NCI-H2196 treated with DMSO at 0.1 percent for 48 hours (cell line): ENCODE results near the gene PDIA2.
A peak's percentile ranks its signal among the peaks of the same experiment; 100 is the strongest.

ENCODE experiments used
- DNase-seq: peaks from one replicate; lab custom pipeline; 2025; ENCODE audit not compliant: unreplicated experiment; lab: John Stamatoyannopoulos, UW

The PDIA2 gene

DNA sequence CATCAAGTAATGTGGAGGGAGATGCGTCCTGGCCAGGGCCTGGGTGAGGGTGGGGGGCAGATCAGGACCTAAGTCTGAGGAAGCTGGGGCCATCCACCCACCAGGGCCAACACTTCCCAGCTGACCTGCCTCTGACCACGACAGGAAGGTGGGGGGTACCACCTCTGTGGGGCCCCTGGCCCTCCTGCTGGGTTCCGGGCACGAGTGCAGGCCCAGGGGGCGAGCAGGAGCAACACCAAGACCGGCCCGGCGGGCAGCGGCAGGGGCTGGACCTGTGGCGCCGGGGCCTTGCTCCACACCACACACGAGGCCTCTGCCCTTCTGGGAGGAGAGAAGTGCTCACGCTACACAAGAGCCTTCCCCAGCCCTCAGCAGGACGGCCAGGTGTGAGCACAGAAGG is 13.3 kb downstream of the PDIA2 start:
- no peak for DNase-seq

DNA sequence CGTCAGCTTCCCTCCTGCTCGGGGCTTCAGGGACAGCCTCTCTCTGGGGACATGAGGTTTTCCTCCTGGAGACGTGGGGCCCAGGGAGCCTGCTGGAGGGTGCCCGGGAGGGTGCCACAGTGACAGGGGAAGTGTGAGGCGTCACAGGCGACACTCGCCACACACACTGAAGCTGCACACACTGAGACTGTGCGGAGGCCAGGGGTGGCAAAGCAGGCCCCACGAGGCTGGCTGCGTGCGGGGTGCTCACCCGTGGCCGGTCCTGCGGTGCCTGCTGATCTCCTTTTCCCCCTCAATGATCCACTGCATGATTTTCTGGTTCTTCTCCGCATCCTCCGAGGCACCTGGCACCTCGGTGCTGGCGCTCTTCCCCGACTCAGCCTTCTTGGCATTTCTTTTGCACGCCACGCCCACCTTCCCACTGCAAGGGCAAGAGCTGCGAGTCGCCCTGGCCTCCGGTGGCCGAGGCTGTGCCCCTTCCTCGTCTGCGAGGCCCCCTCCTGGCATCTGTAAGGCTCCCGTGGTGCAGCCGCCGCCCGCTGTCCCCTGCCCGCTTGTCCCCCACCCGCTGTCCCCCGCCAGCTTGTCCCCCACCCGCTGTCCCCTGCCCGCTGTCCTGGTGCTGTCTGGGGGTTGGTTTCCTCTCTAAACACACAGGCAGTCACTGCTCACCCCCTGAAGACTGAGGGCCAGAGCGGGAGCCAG is 14.0 kb downstream of the PDIA2 start:
- DNase-seq: no peak

DNA sequence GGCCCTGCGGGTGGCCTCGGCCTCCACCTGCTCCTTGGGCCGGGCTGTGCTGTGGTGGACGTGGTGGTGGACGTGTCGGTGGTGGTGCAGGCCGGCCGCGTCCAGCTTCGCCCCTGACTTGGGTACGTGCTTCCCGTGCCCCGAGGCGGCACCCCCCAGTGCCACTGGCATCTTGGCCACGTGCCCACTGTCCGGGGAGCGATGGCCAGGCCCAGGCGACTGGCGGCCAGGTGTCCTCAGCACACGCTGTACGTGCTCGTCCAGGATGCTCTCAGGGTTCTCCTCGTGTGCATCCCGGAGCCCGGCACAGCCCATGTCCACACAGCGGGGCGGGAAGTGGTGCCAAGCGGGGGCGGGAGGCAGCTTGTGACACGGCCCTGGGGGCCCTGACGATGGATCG is 14.9 kb downstream of the PDIA2 start:
- no peak for DNase-seq

DNA sequence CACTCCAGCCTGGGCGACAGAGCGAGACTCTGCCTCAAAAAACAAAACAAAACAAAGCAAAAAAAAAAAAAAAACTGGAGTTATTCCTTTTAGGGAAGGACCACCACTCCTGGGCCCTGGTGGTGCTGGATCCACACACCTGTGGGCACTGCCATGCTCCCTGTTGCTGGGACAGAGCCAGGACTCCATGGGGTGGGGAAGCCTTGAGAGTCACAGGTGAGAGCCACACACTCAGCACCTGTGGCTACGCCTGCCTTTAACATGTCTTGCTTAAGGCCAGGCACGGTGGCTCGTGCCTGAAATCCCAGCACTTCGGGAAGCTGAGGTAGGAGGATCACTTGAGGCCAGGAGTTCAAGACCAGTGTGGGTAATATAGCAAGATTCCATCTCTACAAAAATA is 18.3 kb downstream of the PDIA2 start:
- DNase-seq: no peak

DNA sequence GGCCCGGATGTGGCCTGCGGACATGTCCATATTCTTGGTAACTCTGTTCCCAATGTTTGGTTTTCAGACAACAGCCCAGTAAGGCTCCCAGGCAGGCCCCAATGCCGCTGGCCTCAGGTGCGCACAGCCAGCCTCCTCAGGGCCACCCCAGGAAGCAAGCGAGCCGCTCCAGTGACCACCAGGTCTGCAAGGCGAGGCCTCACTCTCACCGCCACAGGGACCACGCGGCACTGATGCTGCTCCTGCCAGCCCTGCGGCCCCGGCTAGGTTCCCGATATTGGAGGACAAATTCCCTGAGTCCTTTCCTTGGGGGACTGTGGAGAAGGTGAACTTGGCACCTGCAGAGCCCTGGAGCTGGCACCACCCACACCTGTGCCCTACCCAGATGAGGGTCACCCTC is 19.0 kb downstream of the PDIA2 start:
- DNase-seq: no peak

DNA sequence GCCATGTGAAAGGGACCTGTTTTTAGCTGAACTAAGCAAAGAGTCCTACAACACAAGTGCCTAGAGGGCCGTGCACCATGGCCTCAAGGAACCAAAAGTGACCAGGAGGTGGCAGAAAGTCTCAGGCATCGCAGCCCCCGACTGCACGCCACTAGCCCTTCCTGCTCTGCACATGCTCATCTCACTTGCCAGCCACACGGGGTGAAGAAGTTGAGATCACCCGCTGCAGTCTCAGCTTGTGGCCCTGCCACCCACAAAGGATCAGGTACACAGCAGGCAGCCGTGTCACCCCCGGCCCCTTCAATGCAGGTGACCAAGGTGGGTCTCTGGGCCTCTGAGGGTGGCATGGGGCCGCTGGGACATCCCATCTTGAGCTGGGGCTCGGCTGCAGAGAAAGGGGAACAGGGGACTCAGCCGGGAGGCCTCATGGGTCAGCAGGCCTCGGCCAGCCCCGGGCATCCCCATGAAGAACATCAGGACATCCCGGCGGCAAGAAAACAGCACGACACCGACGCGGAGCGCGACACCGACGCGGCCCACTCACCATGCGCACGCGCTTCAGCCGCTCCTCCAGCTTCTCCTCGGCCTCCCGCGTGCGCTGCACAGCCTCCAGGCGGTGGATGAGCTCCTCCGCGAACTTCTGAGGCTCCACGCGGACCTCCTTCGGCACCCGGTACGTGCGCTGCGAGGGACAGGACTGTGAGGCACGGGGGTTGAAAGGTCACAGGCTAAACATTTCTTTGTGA is 21.0 kb downstream of the PDIA2 start:
- no peak for DNase-seq

DNA sequence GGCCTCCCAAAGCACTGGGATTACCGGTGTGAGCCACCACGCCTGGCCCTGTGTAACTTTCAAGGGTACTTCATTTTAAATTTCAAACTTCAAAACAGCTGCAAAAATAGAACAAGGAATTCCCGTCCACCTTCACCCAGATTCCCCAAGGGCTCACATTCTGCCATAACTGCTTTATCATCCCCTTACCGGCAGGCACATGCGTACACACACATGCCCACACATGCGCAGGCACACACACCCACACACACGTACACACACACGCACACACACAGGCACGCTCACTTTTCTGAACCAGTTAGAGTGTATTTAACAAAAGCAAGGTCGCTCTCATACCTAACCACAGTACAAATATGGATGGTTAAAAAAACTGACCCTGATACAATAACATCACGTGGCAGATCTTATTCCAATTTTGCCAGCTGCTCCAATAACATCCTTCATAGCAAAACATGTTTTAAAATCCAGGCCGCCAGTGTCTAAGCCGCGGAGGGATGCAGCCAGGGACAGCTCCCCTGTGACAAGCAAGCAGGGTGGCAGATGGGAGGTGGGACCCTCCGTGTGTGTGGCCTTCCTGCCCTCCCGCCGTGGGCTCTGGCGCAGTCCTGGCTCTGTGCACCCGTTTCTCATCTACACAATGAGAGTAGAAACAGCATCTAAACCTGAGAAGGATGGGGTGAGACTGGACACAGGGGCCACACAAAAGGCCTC is 23.1 kb downstream of the PDIA2 start:
- no peak for DNase-seq

GRCh38 chr16:306911-307370 is 24.0 kb downstream of the PDIA2 start:
- no peak for DNase-seq

DNA sequence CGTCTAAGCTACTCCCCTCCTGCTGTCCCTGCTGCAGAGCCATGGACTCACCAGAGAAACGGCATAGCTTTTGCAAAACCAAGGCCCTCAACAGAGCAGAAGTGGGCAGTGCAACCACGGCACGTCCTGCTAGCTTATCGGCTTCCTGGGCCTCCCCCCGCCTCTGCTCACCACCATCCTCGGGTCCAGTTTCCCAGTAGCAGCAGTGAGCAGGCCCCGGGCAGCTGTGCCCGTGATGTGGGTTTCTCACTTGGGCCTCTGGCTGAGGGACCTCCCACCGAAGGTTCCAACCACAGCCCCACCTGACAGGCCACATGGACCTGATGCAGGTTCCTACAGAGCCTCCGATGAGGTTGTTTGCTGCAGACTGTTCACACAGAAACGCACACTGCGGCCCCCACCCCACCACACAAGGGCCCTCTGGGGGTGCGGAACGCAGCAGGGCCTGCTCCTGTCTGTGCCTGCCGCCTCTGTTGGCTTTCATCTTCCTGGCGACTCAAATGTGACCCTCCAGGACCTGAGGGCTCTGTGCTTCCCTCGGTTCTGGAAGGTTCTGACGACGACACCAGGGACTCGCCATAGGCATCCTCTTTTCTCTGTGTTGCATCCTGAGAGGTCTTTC is 24.8 kb downstream of the PDIA2 start:
- no peak for DNase-seq

DNA sequence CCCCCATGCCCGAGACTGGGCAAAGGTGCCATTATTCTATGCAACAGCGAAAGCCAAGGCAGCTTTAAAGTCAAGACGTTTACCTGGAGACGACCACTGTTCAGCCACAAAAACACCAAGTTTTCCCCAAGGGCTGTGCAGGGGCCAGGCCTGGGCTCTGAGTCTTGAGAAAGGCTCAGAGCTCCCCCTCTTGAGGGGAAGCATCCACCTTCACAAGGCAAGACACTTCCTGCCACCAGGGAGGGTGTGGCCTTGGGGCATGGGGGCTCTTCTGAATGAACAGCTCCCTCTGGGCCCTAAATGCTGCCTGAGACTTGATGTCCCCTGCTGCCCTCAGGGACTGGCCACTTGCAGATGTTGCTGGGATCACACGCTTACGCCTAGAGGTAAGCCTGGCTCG is 26.5 kb downstream of the PDIA2 start:
- DNase-seq: no peak

DNA sequence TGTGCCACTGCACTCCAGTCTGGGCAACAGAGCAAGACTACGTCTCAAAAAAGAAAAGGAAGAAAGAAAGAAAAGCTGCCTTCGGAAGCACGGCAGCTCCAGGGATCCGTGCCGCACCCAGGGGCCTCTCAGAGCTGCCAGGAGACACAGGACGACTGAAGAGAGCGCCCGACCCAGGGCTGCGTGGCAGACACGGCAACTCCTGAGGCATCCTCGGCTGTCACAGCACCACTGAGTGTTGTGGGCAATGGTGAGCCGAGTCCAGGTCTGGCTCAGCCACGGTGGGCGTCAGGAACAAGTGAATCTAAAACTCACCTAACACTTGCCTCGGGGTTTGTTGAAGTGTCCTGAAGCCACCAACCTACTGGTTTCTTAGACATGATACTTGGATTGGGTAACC is 28.8 kb downstream of the PDIA2 start:
- no peak for DNase-seq

DNA sequence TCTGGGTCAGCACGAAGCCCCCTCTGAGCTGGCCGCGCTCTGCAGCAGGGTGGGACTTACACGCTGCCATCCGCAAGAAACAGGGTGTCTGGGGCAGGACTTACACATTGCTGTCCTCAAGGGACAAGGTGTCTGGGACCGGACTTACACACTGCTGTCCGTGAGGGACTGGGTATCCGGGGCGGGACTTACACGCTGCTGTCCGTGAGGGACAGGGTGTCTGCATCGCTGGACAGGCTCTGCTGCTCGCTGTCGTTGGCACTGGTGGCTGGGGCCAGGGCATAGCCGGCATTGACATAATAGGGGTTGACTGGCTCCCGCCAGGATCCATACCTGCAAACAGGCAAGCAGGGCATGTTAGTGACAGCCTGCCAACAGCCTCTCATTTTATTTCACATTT is 31.4 kb downstream of the PDIA2 start:
- no peak for DNase-seq

DNA sequence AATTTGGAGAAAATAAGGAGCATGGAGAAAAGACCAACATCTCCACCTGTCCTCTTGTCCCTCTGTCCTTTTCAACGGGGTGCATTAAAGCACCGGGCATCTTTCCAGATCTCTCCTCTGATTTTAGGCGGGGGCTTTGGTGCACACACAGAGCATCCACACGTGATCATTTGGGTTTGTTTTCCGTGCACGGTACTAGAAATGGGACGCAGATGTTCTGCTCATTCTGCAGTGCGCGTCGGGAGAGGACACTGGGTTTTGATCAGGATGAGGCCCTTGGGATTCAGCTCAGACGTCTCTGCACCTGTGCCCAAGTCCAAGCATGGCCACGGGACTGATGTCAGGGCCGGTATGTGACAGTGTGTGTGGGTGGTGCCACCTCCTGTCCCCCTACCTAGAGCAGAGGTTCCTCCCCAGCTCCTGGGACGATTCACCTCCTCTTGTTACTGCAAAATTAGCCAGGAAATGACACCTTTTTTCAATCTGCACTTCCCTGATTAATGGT is 31.9 kb downstream of the PDIA2 start:
- no peak for DNase-seq

DNA sequence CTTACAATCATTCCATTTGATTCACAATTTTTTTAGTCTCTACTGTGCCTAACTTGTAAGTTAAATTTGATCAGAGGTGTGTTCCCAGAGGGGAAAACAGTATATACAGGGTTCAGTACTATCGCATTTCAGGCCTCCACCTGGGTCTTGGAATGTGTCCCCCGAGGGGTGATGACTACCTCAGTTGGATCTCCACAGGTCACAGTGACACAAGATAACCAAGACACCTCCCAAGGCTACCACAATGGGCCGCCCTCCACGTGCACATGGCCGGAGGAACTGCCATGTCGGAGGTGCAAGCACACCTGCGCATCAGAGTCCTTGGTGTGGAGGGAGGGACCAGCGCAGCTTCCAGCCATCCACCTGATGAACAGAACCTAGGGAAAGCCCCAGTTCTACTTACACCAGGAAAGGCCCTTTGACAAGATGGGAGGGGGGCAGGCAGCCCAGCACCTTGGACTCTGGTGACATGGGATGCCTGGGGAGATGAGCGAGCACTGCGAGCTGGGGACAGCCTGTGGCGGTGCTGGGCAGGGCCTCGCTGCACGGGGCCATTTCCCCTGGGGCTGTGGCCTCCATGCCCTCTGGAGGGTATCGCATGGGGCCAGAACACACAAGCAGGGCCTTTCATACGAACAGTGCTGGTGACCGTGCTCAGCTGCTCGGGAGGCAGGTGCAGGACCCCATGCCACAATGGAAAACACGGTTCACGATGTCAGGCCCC is 33.9 kb downstream of the PDIA2 start:
- DNase-seq: no peak

- no peak for DNase-seq
Observed at GRCh38 chr16:317583-317982, 34.6 kb downstream of the PDIA2 start.

DNA sequence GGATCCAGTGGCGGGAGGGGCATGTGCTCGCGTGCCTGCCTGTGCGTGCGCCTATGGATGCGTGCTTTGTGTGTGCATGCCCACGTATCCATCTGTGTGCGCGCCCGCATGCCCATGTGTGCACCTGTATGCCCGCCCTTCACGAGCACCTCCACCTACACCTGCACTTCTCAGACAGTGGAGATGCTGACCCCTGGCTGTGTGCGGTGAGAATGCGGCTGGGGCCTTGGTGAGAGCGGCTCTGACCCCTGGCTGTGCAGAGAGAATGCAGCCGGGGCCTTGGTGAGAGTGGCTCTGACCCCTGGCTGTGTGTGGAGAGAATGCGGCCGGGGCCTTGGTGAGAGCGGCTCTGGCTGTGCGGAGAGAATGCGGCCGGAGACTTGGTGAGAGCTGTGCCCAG is 35.7 kb downstream of the PDIA2 start:
- peak; percentile 15 for DNase-seq

DNA sequence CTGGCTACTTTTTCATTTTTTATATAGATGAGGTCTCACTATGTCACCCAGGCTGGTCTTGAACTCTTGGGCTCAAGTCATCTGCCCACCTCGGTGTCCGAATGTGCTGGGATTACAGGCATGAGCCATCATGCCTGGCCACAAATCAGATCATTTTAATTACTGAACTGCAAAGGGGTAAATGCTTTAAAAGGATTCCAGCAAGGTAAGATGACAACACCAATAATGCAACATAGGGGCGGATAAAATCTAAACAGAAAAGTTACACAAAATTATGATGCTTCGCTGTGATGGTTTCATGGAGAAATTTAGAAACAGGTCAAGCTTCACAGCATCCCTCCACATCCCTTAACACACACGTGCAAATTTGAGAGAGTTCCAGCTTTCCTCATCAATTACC is 37.2 kb downstream of the PDIA2 start:
- no peak for DNase-seq

DNA sequence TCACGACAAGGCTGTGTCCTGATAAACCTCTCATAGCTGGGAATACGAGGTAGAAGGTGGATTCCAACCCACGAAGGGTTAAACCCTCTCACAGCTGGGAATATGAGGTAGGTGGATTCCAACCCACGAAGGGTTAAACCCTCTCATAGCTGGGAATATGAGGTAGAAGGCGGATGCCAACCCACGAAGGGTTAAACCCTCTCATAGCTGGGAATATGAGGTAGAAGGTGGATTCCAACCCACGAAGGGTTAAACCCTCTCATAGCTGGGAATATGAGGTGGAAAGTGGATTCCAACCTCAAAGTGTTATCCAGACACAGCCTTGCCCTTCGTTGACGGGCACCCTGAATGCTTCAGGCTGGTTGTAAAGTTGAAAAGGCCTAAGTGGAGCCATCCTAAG is 38.6 kb downstream of the PDIA2 start:
- DNase-seq: no peak

DNA sequence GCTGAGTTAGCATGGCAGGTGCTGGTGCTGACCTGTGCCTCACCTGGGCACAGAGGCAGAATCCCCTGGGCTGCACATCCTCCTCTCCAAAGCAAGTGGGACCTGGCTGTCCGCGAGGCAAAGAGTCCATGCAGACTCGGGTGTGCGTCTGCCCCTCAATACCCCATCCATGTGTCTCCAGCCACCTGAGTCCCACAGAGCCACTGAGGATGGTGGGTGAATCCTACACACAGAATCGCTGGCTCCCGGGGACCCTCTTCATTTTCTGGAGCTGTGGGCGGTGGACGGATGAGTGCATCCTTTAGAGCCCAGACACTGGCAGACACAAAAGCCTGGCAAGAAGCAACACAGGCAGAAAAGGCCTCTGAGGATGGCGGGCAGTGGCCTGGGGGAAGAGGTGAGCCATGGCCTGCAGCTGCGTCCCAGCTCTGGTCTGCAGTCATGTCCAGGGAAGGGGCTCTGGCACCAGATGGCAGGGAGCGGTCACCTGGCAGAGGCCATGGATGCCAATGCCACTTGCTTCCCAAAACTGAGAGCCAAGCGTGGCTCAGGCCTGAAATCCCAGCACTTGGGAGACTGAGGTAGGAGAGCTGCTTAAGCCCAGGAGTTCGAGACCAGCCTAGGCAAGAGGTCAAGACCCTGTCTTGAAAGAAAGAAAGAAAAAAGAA is 39.6 kb downstream of the PDIA2 start:
- DNase-seq: no peak

GRCh38 chr16:324201-324450 is 41.2 kb downstream of the PDIA2 start:
- DNase-seq: no peak
